Endometrial microvascular endothelial cells (primary cell): ENCODE measurements around the gene TRIM22. TPM values are rescaled to one million over a fixed set of nuclear protein-coding genes. Genes with fewer than 3 reads are reported as not detected.
"Not testable (repeated sequence)": the region's sequence is repeated elsewhere in the genome, so short reads cannot be mapped to it uniquely, and the experiment has no call there.

Experiments
- in situ Hi-C: cut with HindIII; loops from 2 replicates; pipeline ENCODE4 v1.10.0; 2017; ENCODE audit warnings: low sequenced_read_pairs, low pct_unique_long_range_greater_than_20kb; ENCODE audit errors: inconsistent ontology term
- total RNA-seq: library from RNA; depleted of rRNA; stranded (reverse); fragments of >200 nt; gene quantifications from one replicate; pipeline ENCODE4 v1.2.3, GENCODE V29; 2015; ENCODE audit errors: inconsistent ontology term

Gene TRIM22, protein sequence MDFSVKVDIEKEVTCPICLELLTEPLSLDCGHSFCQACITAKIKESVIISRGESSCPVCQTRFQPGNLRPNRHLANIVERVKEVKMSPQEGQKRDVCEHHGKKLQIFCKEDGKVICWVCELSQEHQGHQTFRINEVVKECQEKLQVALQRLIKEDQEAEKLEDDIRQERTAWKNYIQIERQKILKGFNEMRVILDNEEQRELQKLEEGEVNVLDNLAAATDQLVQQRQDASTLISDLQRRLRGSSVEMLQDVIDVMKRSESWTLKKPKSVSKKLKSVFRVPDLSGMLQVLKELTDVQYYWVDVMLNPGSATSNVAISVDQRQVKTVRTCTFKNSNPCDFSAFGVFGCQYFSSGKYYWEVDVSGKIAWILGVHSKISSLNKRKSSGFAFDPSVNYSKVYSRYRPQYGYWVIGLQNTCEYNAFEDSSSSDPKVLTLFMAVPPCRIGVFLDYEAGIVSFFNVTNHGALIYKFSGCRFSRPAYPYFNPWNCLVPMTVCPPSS
- total RNA-seq: 112 TPM

DNA sequence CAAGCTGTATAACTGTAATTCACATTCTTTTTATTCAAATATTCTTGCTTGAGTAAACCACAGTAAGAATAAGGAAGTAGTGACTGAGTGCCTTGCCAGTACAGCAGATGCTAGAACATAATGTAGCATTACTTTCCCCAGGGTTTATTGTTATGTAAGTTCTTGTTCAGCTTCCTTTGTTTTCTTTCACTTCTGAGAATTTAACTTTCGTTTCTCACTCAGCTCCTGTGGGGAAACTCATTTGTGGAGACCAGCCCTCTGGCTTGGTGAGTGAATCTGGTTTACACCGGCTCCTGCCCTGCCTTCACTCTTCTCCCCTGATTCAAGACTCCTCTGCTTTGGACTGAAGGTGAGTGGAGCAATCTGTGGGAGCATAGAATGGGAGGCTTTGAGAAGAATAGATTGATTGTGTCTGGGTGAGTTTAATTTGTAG, at the start of gene TRIM22:
Gene TRIM22 (plus strand): TSS at position 240 of the 433 bp plus-strand sequence. CDS start 6,443 bp downstream, outside the sequence.
- in situ Hi-C loops: no loop called here

DNA sequence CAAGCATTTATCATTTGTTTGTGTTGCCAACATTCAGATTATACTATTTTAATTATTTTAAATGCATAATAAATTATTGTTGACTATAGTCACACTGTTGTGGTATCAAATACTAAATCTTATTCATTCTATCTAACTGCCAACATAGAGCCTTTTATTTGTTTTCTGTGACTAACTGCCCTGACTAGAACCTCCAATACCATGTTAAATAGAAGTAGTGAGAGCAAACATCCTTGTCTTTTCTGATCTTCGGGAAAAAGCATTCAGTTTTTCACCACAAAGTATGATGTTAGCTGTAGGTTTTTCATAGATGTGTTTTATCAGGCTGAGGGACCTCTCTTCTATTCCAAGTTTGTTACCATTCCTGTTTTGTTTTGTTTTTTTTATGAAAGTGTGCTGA, 49.6 kb upstream of the TRIM22 start:
- in situ Hi-C loops: no loop called here

- in situ Hi-C loops: no loop called here
Measured at GRCh38 chr11:5643585-5643984, 46.0 kb upstream of the TRIM22 start.

DNA sequence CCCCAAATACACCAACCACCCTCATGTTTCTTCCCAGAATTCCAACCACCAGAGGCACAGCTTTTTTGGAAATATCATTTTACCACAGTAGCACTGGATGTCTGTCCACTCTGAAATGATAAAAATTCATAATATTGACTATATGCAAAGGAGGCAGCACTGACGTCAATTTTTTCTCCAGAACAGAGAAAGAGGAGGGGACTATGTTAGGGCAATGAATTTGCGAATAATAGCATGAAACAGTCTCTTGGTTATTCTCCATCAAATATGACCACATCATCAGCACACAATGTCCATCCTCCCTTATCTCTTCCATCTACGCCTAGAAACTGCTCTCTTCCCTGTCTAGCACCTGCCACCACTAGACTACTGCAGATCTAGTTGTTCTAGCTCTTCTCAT, 43.5 kb upstream of the TRIM22 start:
- in situ Hi-C loops: no loop called here

GRCh38 chr11:5655474-5655873, 34.1 kb upstream of the TRIM22 start:
- in situ Hi-C loops: no loop called here

GRCh38 chr11:5656956-5657355, 32.6 kb upstream of the TRIM22 start:
- in situ Hi-C loops: not testable (repeated sequence)

DNA sequence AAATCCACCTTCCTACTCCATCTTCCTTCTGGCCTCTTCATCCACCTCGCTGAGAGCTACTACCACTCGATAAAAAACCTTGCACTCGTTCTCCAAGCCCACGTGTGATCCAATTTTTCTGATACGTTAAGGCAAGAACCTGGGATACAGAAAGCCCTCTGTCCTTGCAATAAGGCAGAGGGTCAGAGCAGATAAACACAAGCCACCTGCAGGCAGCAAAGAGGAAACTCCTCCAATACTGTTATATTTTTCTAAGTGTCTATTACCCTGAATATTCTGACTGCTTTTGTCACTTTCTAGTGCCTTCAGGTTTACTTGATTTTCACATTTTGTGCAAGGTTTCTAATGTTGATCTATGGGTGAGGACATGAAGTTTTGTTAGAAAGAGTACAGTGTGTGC, 31.3 kb upstream of the TRIM22 start:
- in situ Hi-C loops: no loop called here

GRCh38 chr11:5663511-5663910, 26.1 kb upstream of the TRIM22 start:
- in situ Hi-C loops: no loop called here

GRCh38 chr11:5665051-5665570, 24.5 kb upstream of the TRIM22 start:
- in situ Hi-C loops: no loop called here

- in situ Hi-C loops: no loop called here
Measured at GRCh38 chr11:5665746-5666401, 23.7 kb upstream of the TRIM22 start.

DNA sequence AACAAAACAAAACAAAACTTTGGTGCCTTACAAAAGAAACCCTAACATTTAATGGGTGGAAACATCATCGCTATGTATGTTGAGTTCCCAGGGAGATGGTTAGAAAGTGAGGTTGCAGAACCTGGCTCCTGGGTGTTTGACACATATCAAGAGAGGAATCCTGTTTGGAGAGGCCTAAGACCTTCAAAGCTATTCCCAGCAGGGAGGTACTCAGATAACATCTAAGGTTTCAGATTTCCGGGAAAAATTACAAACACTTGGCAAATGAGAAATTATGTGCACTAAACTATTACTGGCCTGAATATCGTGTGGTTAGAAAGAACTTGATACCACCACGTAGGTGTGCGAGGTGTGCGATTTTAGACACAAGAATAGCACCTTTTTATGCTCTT, 23.2 kb upstream of the TRIM22 start:
- in situ Hi-C loops: no loop called here

GRCh38 chr11:5671831-5672230, 17.8 kb upstream of the TRIM22 start:
- in situ Hi-C loops: no loop called here

- in situ Hi-C loops: no loop called here
Measured at GRCh38 chr11:5674391-5674790, 15.2 kb upstream of the TRIM22 start.

GRCh38 chr11:5679811-5680210, 9.8 kb upstream of the TRIM22 start:
- in situ Hi-C loops: no loop called here

GRCh38 chr11:5682890-5683441, 6.6 kb upstream of the TRIM22 start:
- in situ Hi-C loops: not testable (repeated sequence)

DNA sequence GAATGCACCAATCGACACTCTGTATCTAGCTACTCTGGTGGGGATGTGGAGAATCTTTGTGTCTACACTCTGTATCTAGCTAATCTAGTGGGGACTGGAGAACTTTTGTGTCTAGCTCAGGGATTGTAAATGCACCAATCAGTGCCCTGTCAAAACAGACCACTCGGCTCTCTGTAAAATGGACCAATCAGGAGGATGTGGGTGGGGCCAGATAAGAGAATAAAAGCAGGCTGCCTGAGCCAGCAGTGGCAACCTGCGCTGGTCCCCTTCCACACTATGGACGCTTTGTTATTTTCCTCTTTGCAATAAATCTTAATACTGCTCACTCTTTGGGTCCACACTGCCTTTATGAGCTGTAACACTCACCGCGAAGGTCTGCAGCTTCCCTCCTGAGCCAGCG, 6.0 kb upstream of the TRIM22 start:
- in situ Hi-C loops: not testable (repeated sequence)

DNA sequence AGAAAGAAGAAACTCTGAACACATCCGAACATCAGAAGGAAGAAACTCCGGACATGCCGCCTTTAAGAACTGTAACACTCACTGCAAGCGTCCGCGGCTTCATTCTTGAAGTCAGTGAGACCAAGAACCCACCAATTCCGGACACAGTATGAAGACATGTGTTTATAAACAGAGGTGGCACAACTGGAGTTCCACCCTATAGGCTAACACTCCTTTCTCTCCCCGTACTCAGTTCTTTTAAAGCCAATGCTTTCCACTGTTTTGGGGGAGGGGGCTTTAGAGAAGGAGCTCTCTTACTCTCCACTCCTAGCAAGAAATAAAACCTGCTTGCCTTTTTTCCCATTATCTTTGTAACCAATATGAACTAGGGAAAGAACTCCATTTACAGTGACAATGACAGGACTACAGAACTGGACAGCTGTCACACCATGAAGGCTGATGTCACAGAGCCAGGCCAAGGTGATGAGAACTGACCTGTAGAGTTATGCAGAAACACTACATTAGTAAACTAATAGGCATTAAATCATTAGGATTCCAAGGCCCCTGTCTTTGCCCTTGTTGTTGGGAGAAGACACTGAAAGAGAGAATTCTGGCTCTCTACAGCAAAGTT, 5.4 kb upstream of the TRIM22 start:
- in situ Hi-C loops: no loop called here

DNA sequence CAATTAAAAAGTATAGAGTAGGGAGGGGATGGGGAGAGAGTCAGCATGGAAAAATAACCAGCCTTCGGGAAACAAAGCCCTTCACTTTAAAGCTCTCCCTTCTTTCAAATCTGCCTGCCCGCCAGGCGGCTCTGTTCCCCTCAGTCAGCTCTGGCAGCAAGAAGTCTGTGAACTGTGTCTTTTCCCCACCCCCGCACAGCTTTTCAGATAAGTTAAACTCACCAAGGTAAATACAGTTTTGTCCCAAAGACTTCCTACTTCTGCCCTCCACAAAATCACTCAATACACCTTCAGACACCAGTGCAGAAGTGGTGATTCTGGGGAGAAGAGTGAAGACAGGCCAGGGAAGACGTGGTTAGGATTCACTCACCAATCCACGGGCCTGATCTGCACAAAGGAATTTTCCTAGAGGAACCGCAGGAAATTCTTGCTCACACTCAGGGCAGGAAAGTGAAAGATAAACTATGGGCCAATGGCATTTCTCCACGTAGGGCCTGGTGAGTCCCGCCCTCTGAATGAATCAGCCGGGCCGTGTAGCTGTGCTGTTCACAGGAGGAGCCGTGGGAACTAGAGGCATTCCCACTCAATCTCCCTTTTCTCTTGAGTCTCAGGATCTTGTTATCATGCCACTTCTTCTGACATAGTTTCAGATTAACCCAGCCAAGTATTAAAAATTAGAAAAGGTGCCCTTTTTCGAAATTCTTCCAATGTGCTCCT, 4.8 kb upstream of the TRIM22 start, which contains the start of gene TRIM5:
Gene TRIM5 (minus strand): TSS at position 429 of the 717 bp plus-strand sequence. CDS start 4,897 bp downstream, outside the sequence.
- in situ Hi-C loops: no loop called here
